HEK293 (cell line): ENCODE measurements around the gene TSPAN10.

ENCODE experiments used
- CTCF ChIA-PET: fragments of 350-600 bp; formaldehyde crosslinking; extraction: SDS; loops from one replicate; lab custom pipeline; 2021; ENCODE audit warnings: antibody characterized with exemption; lab: Yijun Ruan, JAX
- POLR2A ChIA-PET: fragments of 300-600 bp; formaldehyde crosslinking; extraction: SDS; loops from one replicate; lab custom pipeline; 2020; ENCODE audit warnings: antibody characterized with exemption, inconsistent platforms; lab: Yijun Ruan, JAX
- H3K27ac ChIP-seq: fragments of 200-500 bp; sonication (Bioruptor generic); 2 replicates; pipeline ENCODE4 v1.5.1; 2014; ENCODE audit warnings: low read depth, low read length, control low read depth, inconsistent platforms; ENCODE audit errors: extremely low read depth
- H3K36me3 ChIP-seq, 2 experiments: fragments of 200-500 bp in 1 of 2; sonication (Bioruptor generic) in 1 of 2; 1 replicate in 1 of 2; 2 replicates in 1 of 2; pipeline ENCODE4 v1.5.1; 2014 to 2017; ENCODE audit warnings: inconsistent platforms in 2 of 2, low read length in 2 of 2; ENCODE audit not compliant: control insufficient read depth in 2 of 2, insufficient read depth in 1 of 2
- H3K4me1 ChIP-seq: fragments of 200-500 bp; sonication (Bioruptor generic); 2 replicates; pipeline ENCODE4 v1.5.1; 2014; ENCODE audit warnings: mild to moderate bottlenecking, low read length, inconsistent platforms; ENCODE audit not compliant: control insufficient read depth, insufficient read depth
- H3K4me3 ChIP-seq: 2 replicates; pipeline ENCODE4 v1.5.1; 2011; ENCODE audit warnings: low read depth, mild to moderate bottlenecking, control low read depth, low read length, moderate library complexity
- H3K9me3 ChIP-seq: fragments of 200-500 bp; sonication (Bioruptor generic); 2 replicates; pipeline ENCODE4 v1.5.1; 2014; ENCODE audit warnings: low read depth, low read length, inconsistent platforms; ENCODE audit not compliant: control insufficient read depth, insufficient read depth
- CTCF ChIP-seq: fragments of 450-650 bp; formaldehyde crosslinking; IDR thresholded peaks from 2 replicates; pipeline ENCODE4 v1.5.1; 2016; ENCODE audit warnings: missing biosample characterization, missing genetic modification characterization
- HIC1 ChIP-seq: fragments of 450-650 bp; formaldehyde crosslinking; IDR thresholded peaks from 2 replicates; pipeline ENCODE4 v1.5.1; 2016; ENCODE audit warnings: missing biosample characterization, missing genetic modification characterization
- KLF1 ChIP-seq: fragments of 450-650 bp; formaldehyde crosslinking; IDR thresholded peaks from 2 replicates; pipeline ENCODE4 v1.5.1; 2016; ENCODE audit warnings: missing biosample characterization, missing genetic modification characterization
- SCRT1 ChIP-seq: fragments of 450-650 bp; formaldehyde crosslinking; IDR thresholded peaks from 2 replicates; pipeline ENCODE4 v1.5.1; 2016; ENCODE audit warnings: missing biosample characterization, missing genetic modification characterization, borderline replicate concordance
- SCRT2 ChIP-seq: fragments of 450-650 bp; formaldehyde crosslinking; IDR thresholded peaks from 2 replicates; pipeline ENCODE4 v1.5.1; 2016; ENCODE audit warnings: missing biosample characterization, missing genetic modification characterization
- TRIM28 ChIP-seq: IDR thresholded peaks from 2 replicates; pipeline ENCODE4 v1.6.1; 2011; ENCODE audit warnings: low read length, control low read depth, borderline replicate concordance
- ZNF202 ChIP-seq: fragments of 450-650 bp; formaldehyde crosslinking; IDR thresholded peaks from 2 replicates; pipeline ENCODE4 v1.5.1; 2016; ENCODE audit warnings: missing biosample characterization, missing genetic modification characterization, borderline replicate concordance
- ZNF354C ChIP-seq: fragments of 450-650 bp; formaldehyde crosslinking; IDR thresholded peaks from 2 replicates; pipeline ENCODE4 v1.5.1; 2016; ENCODE audit warnings: missing biosample characterization, missing genetic modification characterization, low read depth, borderline replicate concordance
- ZNF544 ChIP-seq: fragments of 450-650 bp; formaldehyde crosslinking; IDR thresholded peaks from 2 replicates; pipeline ENCODE4 v1.5.0; 2017; ENCODE audit warnings: missing biosample characterization, missing genetic modification characterization
- ZNF654 ChIP-seq: fragments of 450-650 bp; formaldehyde crosslinking; IDR thresholded peaks from 2 replicates; pipeline ENCODE4 v1.5.1; 2016; ENCODE audit warnings: low read depth, missing biosample characterization, missing genetic modification characterization
- ZNF664 ChIP-seq: fragments of 450-650 bp; formaldehyde crosslinking; IDR thresholded peaks from 2 replicates; pipeline ENCODE4 v1.5.1; 2016; ENCODE audit warnings: missing biosample characterization, missing genetic modification characterization

TSPAN10 gene

GRCh38 chr17:81691608-81692007 lies 54.6 kb downstream of the TSPAN10 start:
- POLR2A ChIA-PET = interaction anchor here (1.1 to 2.3 kb wide), 2 partner anchors 11 to 12 kb away, joined by 3 to 10 read pairs; partner anchors contain the start of gene MRPL12

DNA sequence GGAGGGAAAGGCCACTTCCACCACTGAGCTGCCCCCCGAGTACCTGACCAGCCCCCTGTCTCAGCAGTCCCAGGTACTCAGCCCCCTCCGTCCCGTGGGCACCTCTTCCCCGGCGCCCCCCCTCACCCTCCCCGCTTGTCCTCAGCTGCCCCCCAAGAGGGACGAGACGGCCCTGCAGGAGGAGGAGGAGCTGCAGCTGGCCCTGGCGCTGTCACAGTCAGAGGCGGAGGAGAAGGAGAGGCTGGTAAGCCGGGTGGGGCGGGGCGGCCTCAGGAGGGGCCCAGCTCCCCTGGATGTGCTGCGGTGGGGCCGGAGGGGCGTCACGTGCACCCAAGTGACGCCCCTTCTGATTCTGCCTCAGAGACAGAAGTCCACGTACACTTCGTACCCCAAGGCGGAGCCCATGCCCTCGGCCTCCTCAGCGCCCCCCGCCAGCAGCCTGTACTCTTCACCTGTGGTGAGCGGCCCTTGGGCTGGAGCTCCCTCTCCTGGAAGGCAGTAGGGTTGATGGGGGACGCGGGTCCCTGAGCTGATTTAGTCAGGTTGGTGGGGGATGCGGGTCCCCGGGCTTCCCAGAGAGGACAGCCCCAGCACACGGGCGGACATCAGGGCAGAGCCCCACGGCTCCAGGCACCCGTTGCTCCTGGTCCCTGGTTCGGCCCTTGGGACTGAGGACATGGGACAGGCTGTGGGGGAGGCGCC lies 56.7 kb downstream of the TSPAN10 start:
- ChIA-PET POLR2A (interaction anchor here (0.5 to 2.0 kb wide), 5 partner anchors 9 to 20 kb away, joined by 3 to 15 read pairs (median 4); partner anchors contain the start of genes ARL16, HGS and MRPL12), CTCF (interaction anchor here (0.6 to 1.7 kb wide), 5 partner anchors 9 to 18 kb away, joined by 3 to 7 read pairs (median 5); partner anchors contain the start of gene MRPL12)
- H3K27ac ChIP-seq = no peak overlapping the region
- no peaks in the 10 kb centered on the region for H3K9me3 ChIP-seq
- TF ChIP-seq TRIM28 (no peak), ZNF664 (tag by site-specific recombination) (no peak), ZNF354C (tag by site-specific recombination) (no peak), ZNF654 (tag by site-specific recombination) (0 out of 2 replicates have a peak, but pooled peaks have one; percentile 7), CTCF (tag by site-specific recombination) (peak; percentile 49), KLF1 (tag by site-specific recombination) (peak; percentile 49; the same call in 1 of the 2 replicates)
- H3K36me3 ChIP-seq = peaks cover 24 to 98% of the 10 kb centered on the region in 2 experiments
- H3K4me3 ChIP-seq = no peak overlapping the region
- H3K4me1 ChIP-seq = no peaks in the 10 kb centered on the region

More at GRCh38 chr17:81691608-81692007, 54.6 kb downstream of the TSPAN10 start:
- H3K27ac ChIP-seq = no peak overlapping the region
- TF ChIP-seq ZNF654 (tag by site-specific recombination) = no peak
- TF ChIP-seq ZNF202 (tag by site-specific recombination) = no peak
- TF ChIP-seq SCRT1 (tag by site-specific recombination) = peak; percentile 59; the same call in 1 of the 2 replicates
- TF ChIP-seq SCRT2 (tag by site-specific recombination) = peak; percentile 81
- TF ChIP-seq, all 188 proteins: peak for 2
- H3K4me3 ChIP-seq = no peak overlapping the region
- CTCF ChIA-PET = interaction anchor here (1.0 to 1.1 kb wide), 2 partner anchors 11 to 16 kb away, joined by 3 read pairs; no protein-coding TSS in a partner anchor
- H3K4me1 ChIP-seq = no peaks in the 10 kb centered on the region
- H3K9me3 ChIP-seq = no peaks in the 10 kb centered on the region
- peaks cover 6 to 98% of the 10 kb centered on the region in 2 experiments; a peak in 2 of 3 replicates for H3K36me3 ChIP-seq

GRCh38 chr17:81694810-81695209 lies 57.8 kb downstream of the TSPAN10 start:
- Histone ChIP-seq H3K4me3 (no peak overlapping the region), H3K4me1 (no peaks in the 10 kb centered on the region), H3K9me3 (no peaks in the 10 kb centered on the region), H3K27ac (no peak overlapping the region), H3K36me3 (peaks cover 35 to 98% of the 10 kb centered on the region in 2 experiments)
- ChIA-PET CTCF (interaction anchor here (1.0 kb wide), 1 partner anchor 19 kb away, joined by 6 read pairs; no protein-coding TSS in a partner anchor), POLR2A (interaction anchor here (1.7 to 2.7 kb wide), 3 partner anchors 8 to 11 kb away, joined by 9 to 16 read pairs (median 15); partner anchors contain the start of genes ARL16, HGS and MRPL12)
- TF ChIP-seq HIC1 (0 out of 2 replicates have a peak, but pooled peaks have one; percentile 19), ZNF544 (tag by site-specific recombination) (no peak)
